Left lung (tissue), 10 donors: ENCODE data around the gene LRIF1. TPM values are rescaled to one million over a fixed set of nuclear protein-coding genes. Genes with fewer than 3 reads are reported as not detected.

Experiments
- ATAC-seq: fragments of 200-7000 bp; cut with Tn5 transposase; one replicate; pipeline ENCODE4 v1.9.1; 2020; ENCODE audit warnings: moderate library complexity
- DNase-seq, 4 donors: peaks; one replicate each; pipeline ENCODE4 v3.0.0-alpha.2; 2013 to 2020
- H3K27ac ChIP-seq, 2 donors: fragments of 200-600 bp; sonication (generic) in 1 of 2; one replicate each; pipeline versions ENCODE4 v1.5.0 to v1.8.0; 2020 to 2021
- H3K27me3 ChIP-seq, 2 donors: fragments of 200-600 bp; sonication (generic) in 1 of 2; one replicate each; pipeline versions ENCODE4 v1.5.0 to v1.8.0; 2020 to 2021
- H3K36me3 ChIP-seq, 2 donors: fragments of 200-600 bp; sonication (generic) in 1 of 2; one replicate each; pipeline versions ENCODE4 v1.5.0 to v1.8.0; 2020 to 2021
- H3K4me1 ChIP-seq, 2 donors: fragments of 200-600 bp; one replicate each; pipeline ENCODE4 v1.8.0; 2021
- H3K4me3 ChIP-seq, 2 donors: fragments of 200-600 bp; sonication (generic) in 1 of 2; one replicate each; pipeline versions ENCODE4 v1.5.0 to v1.8.0; 2020 to 2021; ENCODE audit warnings: mild to moderate bottlenecking in 1 of 2
- H3K9me3 ChIP-seq, 2 donors: fragments of 200-600 bp; sonication (generic) in 1 of 2; one replicate each; pipeline versions ENCODE4 v1.5.0 to v1.8.0; 2020 to 2021
- intact Hi-C, 2 donors: fragments of 100-400 bp; cut with DNase I; formaldehyde crosslinking; loops; one replicate each; pipeline versions ENCODE4 v1.11.2 to v1.14.2; 2022
- polyA plus RNA-seq, 6 donors: library from polyadenylated mRNA; unstranded; fragments of 120-200 nt; gene quantifications; one replicate each; pipeline ENCODE4 v1.2.1, GENCODE V29; 2013; ENCODE audit not compliant: insufficient read length in 6 of 6
- total RNA-seq, 2 donors: library from RNA; stranded (reverse); fragmentation: NEBNext Ultra II Directional; extraction: Animal tissue kit (Norgen Biotek cat#: 25700); gene quantifications; one replicate each; pipeline ENCODE4 v1.2.1, GENCODE V29; 2021
- TF ChIP-seq, protein P1 (sequence below), 2 donors: fragments of 200-600 bp; sonication (generic) in 1 of 2; IDR thresholded peaks; one replicate each; pipeline versions ENCODE4 v1.5.0 to v1.8.0; 2021; ENCODE audit warnings: antibody characterized with exemption in 2 of 2
- donor health status: DM: no; HTN: yes; CAD: no.
- donor health status: DM: no; HTN: no; CAD: no.

Gene LRIF1
- total and polyA plus RNA-seq, 8 donors = 6.3 to 14.7 (median 12.4) TPM

DNA sequence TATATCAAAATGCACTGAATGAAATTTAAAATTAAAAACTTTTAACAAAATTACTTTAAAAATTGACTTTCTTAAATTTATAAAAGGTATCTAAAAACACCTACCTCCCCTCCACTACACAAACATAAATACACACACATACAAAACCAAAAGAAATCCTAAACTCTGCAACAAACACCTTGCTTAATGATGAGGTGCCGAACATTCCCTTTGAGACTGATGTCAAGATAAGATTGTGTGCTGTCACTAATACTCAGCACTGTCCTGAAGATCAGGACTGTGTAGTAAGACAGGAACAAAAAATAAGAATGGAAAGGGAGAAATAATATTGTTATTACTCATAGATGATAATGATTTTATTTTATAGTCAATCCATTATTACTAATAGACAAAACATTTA, 45.7 kb downstream of the LRIF1 start:
- Histone ChIP-seq H3K4me1 (no peaks in the 10 kb centered on the region), H3K9me3 (peaks cover 0 to 3% of the 10 kb centered on the region in 2 donors), H3K27ac (no peak overlapping the region), H3K27me3 (no peaks in the 10 kb centered on the region), H3K36me3 (no peaks in the 10 kb centered on the region), H3K4me3 (no peak overlapping the region)
- intact Hi-C loops = no loop called here
- DNase-seq (no peak), ATAC-seq (no peak)
- TF ChIP-seq, protein P1, sequence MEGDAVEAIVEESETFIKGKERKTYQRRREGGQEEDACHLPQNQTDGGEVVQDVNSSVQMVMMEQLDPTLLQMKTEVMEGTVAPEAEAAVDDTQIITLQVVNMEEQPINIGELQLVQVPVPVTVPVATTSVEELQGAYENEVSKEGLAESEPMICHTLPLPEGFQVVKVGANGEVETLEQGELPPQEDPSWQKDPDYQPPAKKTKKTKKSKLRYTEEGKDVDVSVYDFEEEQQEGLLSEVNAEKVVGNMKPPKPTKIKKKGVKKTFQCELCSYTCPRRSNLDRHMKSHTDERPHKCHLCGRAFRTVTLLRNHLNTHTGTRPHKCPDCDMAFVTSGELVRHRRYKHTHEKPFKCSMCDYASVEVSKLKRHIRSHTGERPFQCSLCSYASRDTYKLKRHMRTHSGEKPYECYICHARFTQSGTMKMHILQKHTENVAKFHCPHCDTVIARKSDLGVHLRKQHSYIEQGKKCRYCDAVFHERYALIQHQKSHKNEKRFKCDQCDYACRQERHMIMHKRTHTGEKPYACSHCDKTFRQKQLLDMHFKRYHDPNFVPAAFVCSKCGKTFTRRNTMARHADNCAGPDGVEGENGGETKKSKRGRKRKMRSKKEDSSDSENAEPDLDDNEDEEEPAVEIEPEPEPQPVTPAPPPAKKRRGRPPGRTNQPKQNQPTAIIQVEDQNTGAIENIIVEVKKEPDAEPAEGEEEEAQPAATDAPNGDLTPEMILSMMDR (IDR thresholded peaks at IDR 0.05) = no peak

DNA sequence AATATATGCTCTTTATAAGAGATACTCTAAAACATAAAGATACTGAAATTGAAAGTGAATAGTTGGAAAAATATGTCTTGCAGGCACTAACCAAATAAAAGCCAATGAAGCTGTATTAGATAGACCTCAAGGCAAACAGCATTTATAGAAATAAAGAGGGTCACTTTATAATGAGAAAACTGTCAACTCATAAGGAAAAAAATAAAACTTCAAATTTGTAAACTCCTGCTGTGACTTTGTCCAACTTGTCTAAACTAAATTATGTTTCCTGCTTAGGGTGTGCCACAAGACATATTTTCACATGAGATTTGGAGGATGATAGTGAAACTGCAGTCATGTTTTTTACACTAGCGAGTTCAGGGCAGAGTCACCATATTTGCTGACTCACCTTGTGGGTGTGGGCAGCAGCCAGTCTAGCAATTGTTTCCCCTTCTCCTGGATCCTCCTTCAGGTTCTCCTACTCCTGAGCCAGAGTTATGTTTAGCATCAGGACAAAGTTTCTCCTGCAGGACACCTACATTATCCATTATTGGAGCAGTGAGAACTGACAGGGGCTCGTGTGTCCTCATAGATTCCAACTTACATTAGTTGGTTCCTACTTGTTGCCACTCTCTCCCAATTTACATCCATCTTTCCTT, 46.9 kb downstream of the LRIF1 start:
- Histone ChIP-seq H3K4me3 (no peak overlapping the region), H3K27ac (no peak overlapping the region), H3K36me3 (no peaks in the 10 kb centered on the region), H3K9me3 (peaks cover 0 to 16% of the 10 kb centered on the region in 2 donors), H3K4me1 (no peaks in the 10 kb centered on the region), H3K27me3 (no peaks in the 10 kb centered on the region)
- TF ChIP-seq, protein P1 (IDR thresholded peaks at IDR 0.05) = no peak
- ATAC-seq (no peak), DNase-seq (no peak)
- intact Hi-C loops = no loop called here

DNA sequence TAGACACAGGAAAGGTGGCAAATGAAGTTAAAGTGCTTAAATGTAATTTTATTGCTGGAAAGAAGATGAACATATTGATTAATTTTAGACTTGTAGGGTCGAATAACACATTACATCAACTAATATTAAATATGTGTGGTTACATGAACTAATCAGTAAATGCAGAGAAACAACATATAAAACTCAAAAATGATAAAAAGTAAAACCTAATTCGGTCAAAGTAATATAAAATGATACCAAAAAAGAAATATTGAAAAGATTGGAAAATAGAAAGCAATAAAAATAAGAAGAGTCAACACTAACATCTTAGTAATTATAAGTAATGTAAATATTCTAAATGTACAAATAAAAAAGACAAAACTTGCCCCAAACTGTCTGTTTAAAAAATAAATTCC, 47.5 kb downstream of the LRIF1 start:
- Histone ChIP-seq H3K4me3 (no peak overlapping the region), H3K27ac (no peak overlapping the region), H3K36me3 (no peaks in the 10 kb centered on the region), H3K27me3 (no peaks in the 10 kb centered on the region), H3K9me3 (peaks cover 0 to 19% of the 10 kb centered on the region in 2 donors), H3K4me1 (no peaks in the 10 kb centered on the region)
- no peak for ATAC-seq
- TF ChIP-seq, protein P1 (IDR thresholded peaks at IDR 0.05) = no peak
- intact Hi-C loops = no loop called here
- no peak for DNase-seq

DNA sequence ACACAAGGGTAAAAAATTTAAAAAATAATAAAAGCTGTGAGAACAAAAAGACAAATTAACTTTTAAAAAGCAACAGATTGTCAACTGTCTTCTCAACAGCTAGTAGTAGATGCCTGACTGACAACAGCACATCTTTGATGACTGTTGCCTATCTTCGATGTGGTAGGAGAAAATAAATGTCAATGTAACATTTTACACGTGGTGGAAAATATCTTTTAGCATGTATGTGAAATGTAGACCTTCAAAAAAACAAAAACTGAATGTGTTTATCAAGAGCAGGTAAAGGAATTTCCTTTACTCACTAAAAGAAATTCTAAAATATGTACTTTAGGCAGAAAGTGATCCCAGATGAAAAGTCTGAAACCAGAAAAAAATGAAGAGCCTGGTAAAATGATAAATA, 47.9 kb downstream of the LRIF1 start:
- Histone ChIP-seq H3K9me3 (peaks cover 0 to 19% of the 10 kb centered on the region in 2 donors), H3K4me3 (no peak overlapping the region), H3K36me3 (no peaks in the 10 kb centered on the region), H3K4me1 (no peaks in the 10 kb centered on the region), H3K27me3 (no peaks in the 10 kb centered on the region), H3K27ac (no peak overlapping the region)
- ATAC-seq = no peak
- intact Hi-C loops = no loop called here
- TF ChIP-seq, protein P1 (IDR thresholded peaks at IDR 0.05) = no peak
- DNase-seq = no peak

DNA sequence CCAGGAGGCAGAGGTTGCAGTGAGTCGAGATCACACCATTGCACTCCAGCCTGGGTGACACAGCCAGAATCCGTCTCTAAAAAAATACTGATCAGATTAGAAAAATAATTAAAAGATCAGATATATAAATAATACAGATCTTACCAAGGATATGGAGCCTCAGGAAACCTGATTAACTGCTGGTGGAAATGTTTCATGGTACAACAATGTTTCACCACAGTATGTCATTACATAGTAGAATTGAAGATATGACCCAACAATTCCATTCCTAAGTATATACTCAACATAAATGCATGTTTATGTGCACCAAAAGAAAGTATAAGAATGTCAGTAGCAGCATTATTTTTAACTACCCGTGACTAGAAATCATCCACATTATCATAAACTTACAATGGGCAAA, 49.0 kb downstream of the LRIF1 start:
- TF ChIP-seq, protein P1 (IDR thresholded peaks at IDR 0.05) = no peak
- no peak overlapping the region for H3K4me3 ChIP-seq
- no peaks in the 10 kb centered on the region for H3K4me1 ChIP-seq
- DNase-seq (no peak), ATAC-seq (no peak)
- peaks cover 0 to 19% of the 10 kb centered on the region in 2 donors for H3K9me3 ChIP-seq
- no peak overlapping the region for H3K27ac ChIP-seq
- H3K36me3 ChIP-seq = no peaks in the 10 kb centered on the region
- intact Hi-C loops = no loop called here
- no peaks in the 10 kb centered on the region for H3K27me3 ChIP-seq
